ENCODE results near the gene DPF1.

DNA sequence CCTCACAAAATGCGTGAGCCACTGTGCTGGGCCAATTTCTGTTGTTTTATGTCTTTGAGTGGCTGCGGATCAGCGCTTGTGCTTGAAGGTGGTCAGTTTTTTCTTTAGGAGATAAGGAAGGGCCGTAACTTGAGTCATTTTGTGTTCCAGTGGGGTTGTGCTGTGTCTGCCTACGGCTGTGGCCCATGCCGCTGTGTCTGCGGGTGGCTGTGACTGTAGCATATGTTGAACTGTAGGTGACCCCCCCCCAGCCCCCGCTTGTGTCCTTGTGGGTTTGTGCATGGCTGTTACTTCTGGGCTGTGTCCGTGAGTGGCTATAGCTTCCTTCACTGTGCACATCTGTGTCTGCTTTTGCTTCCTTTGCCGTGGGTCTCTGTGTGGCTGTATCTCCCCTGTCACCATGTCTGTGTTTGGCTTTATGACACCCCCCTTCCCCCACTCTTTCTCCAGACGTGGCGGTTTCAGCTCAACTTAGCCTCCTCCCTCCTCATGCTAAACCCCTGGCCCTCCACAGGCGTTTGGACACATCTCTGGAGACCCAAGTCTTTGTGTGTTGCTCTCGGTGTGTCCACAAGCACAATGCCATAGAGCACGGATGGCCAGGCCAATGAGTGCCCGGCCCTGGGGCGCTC, 31.5 kb upstream of the DPF1 start:
- TF ChIP-seq EZH2 (IDR thresholded peaks at IDR 0.05; ENCODE audit: borderline replicate concordance) (no peak), EZH2phosphoT487 (IDR thresholded peaks at IDR 0.05; ENCODE audit: low read depth, severe bottlenecking, unreplicated experiment) (no peak)
- TF ChIP-seq, protein P1, sequence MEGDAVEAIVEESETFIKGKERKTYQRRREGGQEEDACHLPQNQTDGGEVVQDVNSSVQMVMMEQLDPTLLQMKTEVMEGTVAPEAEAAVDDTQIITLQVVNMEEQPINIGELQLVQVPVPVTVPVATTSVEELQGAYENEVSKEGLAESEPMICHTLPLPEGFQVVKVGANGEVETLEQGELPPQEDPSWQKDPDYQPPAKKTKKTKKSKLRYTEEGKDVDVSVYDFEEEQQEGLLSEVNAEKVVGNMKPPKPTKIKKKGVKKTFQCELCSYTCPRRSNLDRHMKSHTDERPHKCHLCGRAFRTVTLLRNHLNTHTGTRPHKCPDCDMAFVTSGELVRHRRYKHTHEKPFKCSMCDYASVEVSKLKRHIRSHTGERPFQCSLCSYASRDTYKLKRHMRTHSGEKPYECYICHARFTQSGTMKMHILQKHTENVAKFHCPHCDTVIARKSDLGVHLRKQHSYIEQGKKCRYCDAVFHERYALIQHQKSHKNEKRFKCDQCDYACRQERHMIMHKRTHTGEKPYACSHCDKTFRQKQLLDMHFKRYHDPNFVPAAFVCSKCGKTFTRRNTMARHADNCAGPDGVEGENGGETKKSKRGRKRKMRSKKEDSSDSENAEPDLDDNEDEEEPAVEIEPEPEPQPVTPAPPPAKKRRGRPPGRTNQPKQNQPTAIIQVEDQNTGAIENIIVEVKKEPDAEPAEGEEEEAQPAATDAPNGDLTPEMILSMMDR (IDR thresholded peaks at IDR 0.05; ENCODE audit: poor library complexity) = no peak
